ENCODE results near the gene E2F4. TPM values are rescaled to one million over a fixed set of nuclear protein-coding genes. Genes with fewer than 3 reads are reported as not detected.

The E2F4 gene
- total RNA-seq, 1 donor: 75.1 TPM

DNA sequence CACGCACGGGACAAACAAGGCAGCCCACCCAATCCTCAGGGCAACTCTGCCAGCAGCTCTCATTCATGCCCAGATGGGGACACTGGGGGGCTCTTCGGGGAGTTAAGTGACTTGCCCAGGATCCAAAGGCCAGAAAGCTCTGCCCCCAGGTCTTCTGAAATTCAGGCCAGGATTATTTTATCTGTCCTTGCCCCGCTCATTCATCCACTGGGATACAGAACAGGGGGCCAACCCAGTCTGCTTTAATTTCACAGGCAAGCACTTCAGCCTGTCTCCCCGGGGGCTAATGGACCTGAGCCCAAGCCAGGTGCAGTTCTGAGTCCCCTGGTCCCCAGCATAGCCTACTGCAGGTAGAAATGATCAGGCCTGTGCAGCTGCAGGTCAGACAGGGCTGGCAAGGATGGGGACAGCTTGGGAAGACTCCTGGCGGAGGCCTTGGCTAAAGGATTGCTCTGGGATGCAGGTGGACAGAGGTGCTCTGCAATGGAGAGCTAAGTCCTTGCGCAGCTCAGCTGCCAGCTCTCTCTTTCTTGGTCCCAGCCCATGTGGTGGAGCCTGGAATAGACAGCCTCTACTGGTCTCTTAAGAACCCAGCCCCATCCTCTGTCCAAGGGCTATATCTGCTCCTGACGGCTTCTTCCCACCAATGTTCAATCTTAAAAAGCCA lies 40.4 kb upstream of the E2F4 start:
- no peak overlapping the region for H3K4me3 ChIP-seq (ENCODE audit: low read depth, low read length)
- TF ChIP-seq, protein P1, sequence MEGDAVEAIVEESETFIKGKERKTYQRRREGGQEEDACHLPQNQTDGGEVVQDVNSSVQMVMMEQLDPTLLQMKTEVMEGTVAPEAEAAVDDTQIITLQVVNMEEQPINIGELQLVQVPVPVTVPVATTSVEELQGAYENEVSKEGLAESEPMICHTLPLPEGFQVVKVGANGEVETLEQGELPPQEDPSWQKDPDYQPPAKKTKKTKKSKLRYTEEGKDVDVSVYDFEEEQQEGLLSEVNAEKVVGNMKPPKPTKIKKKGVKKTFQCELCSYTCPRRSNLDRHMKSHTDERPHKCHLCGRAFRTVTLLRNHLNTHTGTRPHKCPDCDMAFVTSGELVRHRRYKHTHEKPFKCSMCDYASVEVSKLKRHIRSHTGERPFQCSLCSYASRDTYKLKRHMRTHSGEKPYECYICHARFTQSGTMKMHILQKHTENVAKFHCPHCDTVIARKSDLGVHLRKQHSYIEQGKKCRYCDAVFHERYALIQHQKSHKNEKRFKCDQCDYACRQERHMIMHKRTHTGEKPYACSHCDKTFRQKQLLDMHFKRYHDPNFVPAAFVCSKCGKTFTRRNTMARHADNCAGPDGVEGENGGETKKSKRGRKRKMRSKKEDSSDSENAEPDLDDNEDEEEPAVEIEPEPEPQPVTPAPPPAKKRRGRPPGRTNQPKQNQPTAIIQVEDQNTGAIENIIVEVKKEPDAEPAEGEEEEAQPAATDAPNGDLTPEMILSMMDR (IDR thresholded peaks at IDR 0.05; ENCODE audit: insufficient read depth, low read depth, low read length): no peak
- DNase-seq (ENCODE audit: low read depth): no peak

DNA sequence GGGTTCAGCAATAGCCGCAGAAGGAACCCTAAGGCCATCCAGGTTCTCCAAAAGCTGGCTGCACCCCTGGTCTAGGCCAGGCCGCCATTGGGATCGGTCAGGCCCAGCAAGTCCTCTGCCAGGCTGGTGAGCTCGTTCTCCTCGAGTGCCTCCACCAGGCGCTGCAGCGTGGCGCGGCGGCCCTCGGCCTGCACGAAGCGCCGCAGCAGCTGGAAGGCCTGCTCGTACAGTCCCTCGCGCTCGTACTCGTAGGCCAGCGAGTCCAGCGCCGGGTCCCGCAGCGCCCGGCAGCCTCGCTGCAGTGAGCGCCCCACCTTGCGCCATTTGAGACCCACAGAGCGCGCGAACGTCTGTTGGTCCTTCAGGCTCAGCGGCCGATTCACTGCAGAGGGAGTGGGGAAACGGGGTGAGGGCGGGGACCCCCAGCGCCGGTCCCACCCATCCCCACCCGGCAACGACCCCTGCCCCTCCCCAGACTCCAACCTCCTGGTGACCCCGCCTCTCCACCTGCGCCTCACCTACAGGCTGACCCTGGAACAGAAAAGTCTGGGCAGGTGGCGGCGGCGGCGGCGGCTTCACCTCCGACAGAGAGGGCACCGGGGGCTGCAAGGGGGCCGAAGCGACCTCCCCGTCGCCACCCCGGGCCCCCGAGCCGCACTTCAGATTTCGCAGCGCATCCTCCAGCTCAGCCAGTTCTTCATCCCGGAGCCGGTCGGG lies 37.2 kb upstream of the E2F4 start:
- peak overlapping the region; percentile 27 for H3K4me3 ChIP-seq (ENCODE audit: low read depth, low read length)
- TF ChIP-seq, protein P1 (IDR thresholded peaks at IDR 0.05; ENCODE audit: insufficient read depth, low read depth, low read length): no peak
- no peak for DNase-seq (ENCODE audit: low read depth)

DNA sequence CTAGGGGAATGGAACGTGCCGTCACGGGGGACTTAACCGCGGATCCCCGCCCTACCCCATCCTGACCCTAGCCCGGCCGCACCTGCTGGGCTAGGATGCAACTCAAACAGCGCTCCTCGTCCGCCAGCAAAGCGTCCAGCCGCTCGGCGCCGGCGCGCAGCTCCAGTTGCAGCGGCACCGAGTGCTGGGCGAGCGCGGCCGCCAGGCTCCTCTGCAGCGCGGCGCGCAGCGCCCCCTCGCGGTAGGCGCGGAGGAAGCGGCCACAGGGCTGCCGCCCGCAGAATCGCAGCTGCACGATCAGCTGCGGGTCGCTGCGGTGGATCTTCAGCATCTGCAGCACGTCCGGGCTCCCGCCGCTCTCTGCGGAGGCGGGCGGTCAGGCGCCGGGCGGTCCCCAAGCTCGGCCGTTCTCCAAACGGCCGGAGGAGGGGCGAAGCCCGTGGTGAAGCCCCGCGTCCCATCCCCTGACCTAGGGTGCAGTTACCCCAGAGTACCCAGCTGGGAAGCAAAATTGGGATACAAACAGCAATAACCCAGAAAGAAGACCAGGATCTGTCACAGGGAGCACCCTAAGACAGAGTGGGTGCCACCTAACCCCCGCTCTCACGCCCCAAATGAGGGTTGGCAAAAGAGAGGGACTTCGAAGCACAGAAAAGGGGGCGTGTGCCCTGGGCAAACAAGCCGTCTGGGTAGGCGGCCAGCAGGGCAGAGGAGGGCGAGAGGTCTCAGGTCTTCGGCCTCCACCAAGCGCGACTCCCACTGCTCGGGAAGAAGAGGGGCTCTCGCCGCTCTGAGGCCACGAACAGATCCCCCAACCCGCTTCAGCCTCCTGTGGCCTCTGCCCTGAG lies 36.4 kb upstream of the E2F4 start:
- TF ChIP-seq, protein P1 (IDR thresholded peaks at IDR 0.05; ENCODE audit: insufficient read depth, low read depth, low read length): peak; percentile 76
- peak; percentile 70 for DNase-seq (ENCODE audit: low read depth)
- peak overlapping the region; percentile 27 for H3K4me3 ChIP-seq (ENCODE audit: low read depth, low read length)

DNA sequence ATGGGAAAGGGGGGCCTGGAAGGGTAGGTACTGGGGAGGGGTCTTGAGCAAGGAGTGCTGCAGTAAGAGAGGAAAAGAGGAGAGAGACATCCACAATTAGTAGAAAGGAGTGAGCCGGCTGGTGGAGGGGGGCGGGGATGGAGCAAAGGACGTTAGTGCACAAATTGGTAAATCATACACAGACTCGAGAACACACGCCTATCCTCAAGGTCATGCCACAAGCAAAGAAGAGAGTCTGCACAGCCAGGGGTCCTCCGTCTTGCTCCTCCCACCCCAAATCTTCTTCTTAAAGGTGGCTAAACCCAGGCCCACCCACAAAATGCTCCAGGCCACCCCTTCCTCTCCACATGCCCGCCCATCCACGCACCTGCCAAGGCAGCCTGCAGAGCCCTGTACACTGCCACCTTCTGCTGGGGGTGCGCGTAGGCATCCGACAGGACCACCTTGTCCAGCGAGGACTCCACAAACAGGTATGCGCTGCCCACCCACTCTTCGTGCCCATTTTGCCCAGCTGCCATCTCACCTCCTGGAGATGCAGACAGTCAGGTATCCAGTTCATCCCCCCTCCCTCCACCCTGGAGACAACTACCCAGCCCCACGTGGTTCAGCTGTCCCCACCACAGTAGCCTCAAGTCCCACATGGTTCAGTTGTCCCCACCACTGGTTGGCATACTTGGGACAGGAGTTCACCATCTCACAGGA lies 35.7 kb upstream of the E2F4 start:
- TF ChIP-seq, protein P1 (IDR thresholded peaks at IDR 0.05; ENCODE audit: insufficient read depth, low read depth, low read length): no peak
- DNase-seq (ENCODE audit: low read depth): no peak
- no peak overlapping the region for H3K4me3 ChIP-seq (ENCODE audit: low read depth, low read length)

DNA sequence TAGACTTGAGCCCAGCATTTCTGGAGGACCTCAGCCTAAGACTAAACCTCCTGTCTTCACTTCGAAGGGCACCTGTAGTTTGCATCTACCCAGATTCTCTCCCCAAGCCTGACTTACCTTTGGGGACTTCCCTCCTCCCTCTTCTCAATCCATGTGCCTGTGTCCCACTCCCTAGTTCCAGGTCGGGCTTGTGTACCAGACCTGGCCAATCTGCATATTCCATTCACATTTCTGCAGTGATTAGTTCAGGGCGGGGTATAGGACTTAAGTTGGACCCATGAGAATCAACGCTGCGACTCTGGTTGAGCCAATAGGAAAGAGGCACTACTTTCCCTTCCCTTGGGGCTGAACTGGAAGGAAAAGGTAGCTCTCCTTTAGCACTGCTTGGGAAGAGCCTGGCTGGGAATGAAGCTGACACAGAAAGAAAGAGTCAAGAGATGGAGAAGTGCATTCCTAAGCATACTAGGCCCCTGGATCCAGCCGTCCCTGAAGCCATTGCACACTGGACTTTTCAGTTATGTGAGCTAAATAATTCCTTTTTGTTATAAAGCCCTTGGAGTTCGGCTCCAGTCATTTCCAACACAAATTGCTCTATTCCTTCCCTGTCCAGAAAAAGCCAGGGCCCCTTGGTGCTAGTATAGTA lies 34.7 kb upstream of the E2F4 start:
- DNase-seq (ENCODE audit: low read depth): no peak
- TF ChIP-seq, protein P1 (IDR thresholded peaks at IDR 0.05; ENCODE audit: insufficient read depth, low read depth, low read length): no peak
- H3K4me3 ChIP-seq (ENCODE audit: low read depth, low read length): no peak overlapping the region
